ENCODE data around the gene OR7G1.

DNA sequence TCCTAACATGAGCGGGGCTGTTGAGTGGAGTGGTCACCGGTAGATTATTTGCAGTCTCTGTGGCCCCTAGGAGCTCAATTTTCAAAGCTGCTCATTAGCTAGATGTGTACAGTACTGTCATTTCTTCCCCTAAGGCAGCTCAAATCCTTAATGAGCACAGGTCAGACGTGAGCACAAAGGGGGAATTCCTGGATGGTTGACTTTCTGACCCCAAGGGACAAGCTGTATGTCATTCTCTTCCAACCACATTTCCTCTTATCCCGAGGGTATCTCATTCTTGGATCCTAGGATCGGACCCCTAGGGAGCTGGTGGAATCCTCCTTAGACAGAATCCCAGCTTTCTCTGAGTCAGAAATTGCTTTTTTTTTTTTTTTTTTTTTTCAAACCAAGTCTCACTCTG, 16.9 kb upstream of the OR7G1 start:
- TF ChIP-seq RAD21 (IDR thresholded peaks at IDR 0.05 in 1 of 2, conservative IDR thresholded peaks at IDR 0.05 in 1 of 2; ENCODE audit: low read depth in 2 of 2, low read length in 2 of 2) (no peak), POLR2A (IDR thresholded peaks at IDR 0.05; ENCODE audit: control extremely low read depth in 1 of 2, low read depth in 2 of 2, low read length in 2 of 2) (no peak), MAFK (IDR thresholded peaks at IDR 0.05; ENCODE audit: low read depth, low read length) (no peak), ZNF274 (IDR thresholded peaks at IDR 0.05; ENCODE audit: borderline replicate concordance, extremely low read depth, low read length) (no peak), GABPA (IDR thresholded peaks at IDR 0.05; ENCODE audit: borderline replicate concordance, insufficient read depth, low read length) (no peak), SRF (IDR thresholded peaks at IDR 0.05; ENCODE audit: low read depth, low read length) (no peak), TEAD4 (IDR thresholded peaks at IDR 0.05; ENCODE audit: low read depth, low read length) (no peak), POLR2AphosphoS5 (IDR thresholded peaks at IDR 0.05; ENCODE audit: low read depth, low read length) (no peak), EZH2 (IDR thresholded peaks at IDR 0.05; ENCODE audit: low read depth, low read length, severe bottlenecking) (no peak), EGR1 (IDR thresholded peaks at IDR 0.05; ENCODE audit: borderline replicate concordance, low read depth, low read length) (no peak), NANOG (IDR thresholded peaks at IDR 0.05; ENCODE audit: insufficient read depth, low read depth, low read length, poor library complexity, severe bottlenecking) (no peak), CHD1 (IDR thresholded peaks at IDR 0.05; ENCODE audit: low read depth, low read length) (no peak)
- TF ChIP-seq, protein P1, sequence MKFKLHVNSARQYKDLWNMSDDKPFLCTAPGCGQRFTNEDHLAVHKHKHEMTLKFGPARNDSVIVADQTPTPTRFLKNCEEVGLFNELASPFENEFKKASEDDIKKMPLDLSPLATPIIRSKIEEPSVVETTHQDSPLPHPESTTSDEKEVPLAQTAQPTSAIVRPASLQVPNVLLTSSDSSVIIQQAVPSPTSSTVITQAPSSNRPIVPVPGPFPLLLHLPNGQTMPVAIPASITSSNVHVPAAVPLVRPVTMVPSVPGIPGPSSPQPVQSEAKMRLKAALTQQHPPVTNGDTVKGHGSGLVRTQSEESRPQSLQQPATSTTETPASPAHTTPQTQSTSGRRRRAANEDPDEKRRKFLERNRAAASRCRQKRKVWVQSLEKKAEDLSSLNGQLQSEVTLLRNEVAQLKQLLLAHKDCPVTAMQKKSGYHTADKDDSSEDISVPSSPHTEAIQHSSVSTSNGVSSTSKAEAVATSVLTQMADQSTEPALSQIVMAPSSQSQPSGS (IDR thresholded peaks at IDR 0.05; ENCODE audit: low read length) = no peak
- TF ChIP-seq, protein P2, sequence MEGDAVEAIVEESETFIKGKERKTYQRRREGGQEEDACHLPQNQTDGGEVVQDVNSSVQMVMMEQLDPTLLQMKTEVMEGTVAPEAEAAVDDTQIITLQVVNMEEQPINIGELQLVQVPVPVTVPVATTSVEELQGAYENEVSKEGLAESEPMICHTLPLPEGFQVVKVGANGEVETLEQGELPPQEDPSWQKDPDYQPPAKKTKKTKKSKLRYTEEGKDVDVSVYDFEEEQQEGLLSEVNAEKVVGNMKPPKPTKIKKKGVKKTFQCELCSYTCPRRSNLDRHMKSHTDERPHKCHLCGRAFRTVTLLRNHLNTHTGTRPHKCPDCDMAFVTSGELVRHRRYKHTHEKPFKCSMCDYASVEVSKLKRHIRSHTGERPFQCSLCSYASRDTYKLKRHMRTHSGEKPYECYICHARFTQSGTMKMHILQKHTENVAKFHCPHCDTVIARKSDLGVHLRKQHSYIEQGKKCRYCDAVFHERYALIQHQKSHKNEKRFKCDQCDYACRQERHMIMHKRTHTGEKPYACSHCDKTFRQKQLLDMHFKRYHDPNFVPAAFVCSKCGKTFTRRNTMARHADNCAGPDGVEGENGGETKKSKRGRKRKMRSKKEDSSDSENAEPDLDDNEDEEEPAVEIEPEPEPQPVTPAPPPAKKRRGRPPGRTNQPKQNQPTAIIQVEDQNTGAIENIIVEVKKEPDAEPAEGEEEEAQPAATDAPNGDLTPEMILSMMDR (IDR thresholded peaks at IDR 0.05; ENCODE audit: control extremely low read depth in 1 of 3, insufficient read depth in 1 of 3, low read depth in 1 of 3, low read length in 3 of 3) = no peak

Measured in H1 (cell line).